ENCODE data around the gene TRABD2B. TPM values are rescaled to one million over a fixed set of nuclear protein-coding genes. Genes with fewer than 3 reads are reported as not detected.

Gene TRABD2B
- total RNA-seq, 3 donors from 2014 or later, result 1.4 to 3.7 (median 2.3) TPM

DNA sequence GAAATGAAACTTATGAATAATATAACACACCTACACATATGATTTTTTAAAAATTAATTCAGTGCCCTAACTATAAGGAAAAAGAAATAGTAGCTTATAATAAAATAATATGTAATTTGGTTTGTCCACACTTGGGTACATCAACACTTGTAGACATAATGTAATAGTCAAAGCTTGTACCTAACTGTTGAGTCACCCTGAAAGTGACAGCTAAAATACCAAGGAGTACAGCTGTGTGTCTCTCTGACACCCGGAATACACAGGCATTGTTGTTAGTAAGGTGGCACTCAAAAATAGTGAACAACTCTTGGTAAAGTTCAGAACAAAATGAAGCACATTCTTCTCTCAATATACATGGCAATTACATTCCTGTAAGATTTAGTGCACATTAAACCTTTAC, 243.4 kb downstream of the TRABD2B start:
- peaks cover 0 to 11% of the 10 kb centered on the region in 2 donors for H3K4me1 ChIP-seq

DNA sequence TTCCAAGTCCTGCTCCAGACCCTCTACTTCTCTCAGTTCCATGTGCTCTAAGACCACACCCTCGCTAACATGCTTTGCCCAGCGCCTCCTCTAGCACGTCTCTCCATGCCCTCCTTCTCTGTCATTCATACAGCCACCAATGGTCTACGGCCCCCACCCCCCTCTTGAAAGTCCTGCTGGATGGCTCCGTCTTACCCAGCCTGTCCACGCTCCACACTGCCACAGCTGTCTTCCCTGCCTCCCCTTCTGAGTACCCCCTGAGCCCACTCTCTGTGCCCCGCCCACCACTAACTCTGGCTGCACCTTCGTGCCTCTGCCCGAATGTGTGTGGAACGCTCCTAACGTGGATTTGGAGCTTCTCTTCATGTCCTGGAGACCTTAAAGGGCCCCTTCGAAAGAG, 244.6 kb downstream of the TRABD2B start:
- intact Hi-C loops (cut with DNase I; ENCODE audit: low total_unique reads), result no loop called here
- no peaks in the 10 kb centered on the region for H3K9me3 ChIP-seq
- TF ChIP-seq POLR2AphosphoS5 (IDR thresholded peaks at IDR 0.05), result no peak
- no peaks in the 10 kb centered on the region for H3K36me3 ChIP-seq
- DNase-seq (ENCODE audit: low spot score in 2 of 2), result no peak
- no peak overlapping the region for H3K4me3 ChIP-seq
- no peaks in the 10 kb centered on the region for H3K27me3 ChIP-seq
- H3K27ac ChIP-seq, result peak overlapping the region; percentile 65 to 82
- H3K4me1 ChIP-seq, result peaks cover 0 to 11% of the 10 kb centered on the region in 2 donors

More for the DNA sequence above, 243.4 kb downstream of the TRABD2B start:
- no peaks in the 10 kb centered on the region for H3K9me3 ChIP-seq
- no peaks in the 10 kb centered on the region for H3K27me3 ChIP-seq
- intact Hi-C loops (cut with DNase I; ENCODE audit: low total_unique reads), result no loop called here
- DNase-seq (ENCODE audit: low spot score in 2 of 2), result no peak
- no peak overlapping the region for H3K4me3 ChIP-seq
- no peak overlapping the region for H3K27ac ChIP-seq
- H3K36me3 ChIP-seq, result no peaks in the 10 kb centered on the region
- no peak for TF ChIP-seq POLR2A (IDR thresholded peaks at IDR 0.05)
- TF ChIP-seq, protein P1, sequence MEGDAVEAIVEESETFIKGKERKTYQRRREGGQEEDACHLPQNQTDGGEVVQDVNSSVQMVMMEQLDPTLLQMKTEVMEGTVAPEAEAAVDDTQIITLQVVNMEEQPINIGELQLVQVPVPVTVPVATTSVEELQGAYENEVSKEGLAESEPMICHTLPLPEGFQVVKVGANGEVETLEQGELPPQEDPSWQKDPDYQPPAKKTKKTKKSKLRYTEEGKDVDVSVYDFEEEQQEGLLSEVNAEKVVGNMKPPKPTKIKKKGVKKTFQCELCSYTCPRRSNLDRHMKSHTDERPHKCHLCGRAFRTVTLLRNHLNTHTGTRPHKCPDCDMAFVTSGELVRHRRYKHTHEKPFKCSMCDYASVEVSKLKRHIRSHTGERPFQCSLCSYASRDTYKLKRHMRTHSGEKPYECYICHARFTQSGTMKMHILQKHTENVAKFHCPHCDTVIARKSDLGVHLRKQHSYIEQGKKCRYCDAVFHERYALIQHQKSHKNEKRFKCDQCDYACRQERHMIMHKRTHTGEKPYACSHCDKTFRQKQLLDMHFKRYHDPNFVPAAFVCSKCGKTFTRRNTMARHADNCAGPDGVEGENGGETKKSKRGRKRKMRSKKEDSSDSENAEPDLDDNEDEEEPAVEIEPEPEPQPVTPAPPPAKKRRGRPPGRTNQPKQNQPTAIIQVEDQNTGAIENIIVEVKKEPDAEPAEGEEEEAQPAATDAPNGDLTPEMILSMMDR (IDR thresholded peaks at IDR 0.05), result no peak
- no peak for TF ChIP-seq POLR2AphosphoS5 (IDR thresholded peaks at IDR 0.05)

DNA sequence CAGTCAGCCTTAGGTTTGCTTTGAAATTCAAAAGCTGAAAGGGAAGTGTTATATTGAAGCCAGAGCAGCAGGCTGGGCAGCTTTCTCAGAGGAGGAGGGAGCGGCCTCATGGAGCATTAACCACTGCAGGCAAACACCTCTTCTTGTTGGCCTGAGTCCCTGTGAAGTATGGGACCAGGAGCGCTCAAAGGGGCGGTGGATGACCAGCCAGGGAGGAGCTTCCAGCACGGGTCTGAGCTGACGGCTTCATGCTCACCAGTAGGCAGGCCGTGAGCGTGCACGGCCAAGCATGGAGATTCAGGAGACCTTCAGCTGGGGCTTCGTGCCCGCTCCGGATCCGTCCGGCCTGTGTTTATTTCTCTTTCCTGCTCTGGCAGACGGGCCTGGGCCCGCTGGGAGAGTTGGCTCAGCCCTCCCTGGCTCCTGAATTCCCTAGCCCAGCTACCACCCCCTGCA, 245.2 kb downstream of the TRABD2B start:
- Histone ChIP-seq H3K4me3 (peak overlapping the region in 1 of 3 donors; percentile 25), H3K27ac (peak overlapping the region; percentile 65 to 82)

DNA sequence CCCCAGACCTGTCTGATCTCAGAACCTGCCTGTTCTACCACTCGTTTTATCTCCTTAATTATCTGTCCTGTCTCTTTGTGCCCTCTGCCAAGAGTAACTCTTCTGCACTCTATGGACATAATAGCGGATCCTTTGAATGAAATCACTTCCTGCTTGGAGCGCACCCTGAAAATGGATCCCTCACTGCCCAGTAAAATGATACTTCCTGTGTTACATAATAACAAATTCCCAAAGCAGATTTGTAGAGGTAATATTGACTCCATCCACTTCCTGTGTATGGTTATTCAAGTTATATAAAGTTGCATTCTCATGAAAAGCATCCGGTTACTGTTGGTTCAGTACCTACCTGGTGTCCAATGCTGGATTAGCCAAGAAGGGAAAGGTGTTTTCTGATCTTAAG, 246.0 kb downstream of the TRABD2B start:
- intact Hi-C loops (cut with DNase I; ENCODE audit: low total_unique reads), result no loop called here
- no peaks in the 10 kb centered on the region for H3K9me3 ChIP-seq
- H3K27ac ChIP-seq, result peak overlapping the region in 1 of 2 donors; percentile 65
- H3K4me1 ChIP-seq, result peaks cover 0 to 11% of the 10 kb centered on the region in 2 donors
- no peak overlapping the region for H3K4me3 ChIP-seq
- TF ChIP-seq, protein P1 (IDR thresholded peaks at IDR 0.05), result no peak
- no peak for TF ChIP-seq POLR2AphosphoS5 (IDR thresholded peaks at IDR 0.05)
- no peak for TF ChIP-seq POLR2A (IDR thresholded peaks at IDR 0.05)
- DNase-seq (ENCODE audit: low spot score in 2 of 2), result no peak
- no peaks in the 10 kb centered on the region for H3K27me3 ChIP-seq
- no peaks in the 10 kb centered on the region for H3K36me3 ChIP-seq

More for the DNA sequence above, 245.2 kb downstream of the TRABD2B start:
- Histone ChIP-seq H3K9me3 (no peaks in the 10 kb centered on the region), H3K36me3 (no peaks in the 10 kb centered on the region), H3K4me1 (peaks cover 0 to 11% of the 10 kb centered on the region in 2 donors), H3K27me3 (no peaks in the 10 kb centered on the region)
- intact Hi-C loops (cut with DNase I; ENCODE audit: low total_unique reads), result no loop called here
- TF ChIP-seq, protein P1 (IDR thresholded peaks at IDR 0.05), result no peak
- TF ChIP-seq POLR2A (IDR thresholded peaks at IDR 0.05) (no peak), POLR2AphosphoS5 (IDR thresholded peaks at IDR 0.05) (no peak)
- peak in 1 of 2 donors; percentile 61 for DNase-seq (ENCODE audit: low spot score in 2 of 2)

DNA sequence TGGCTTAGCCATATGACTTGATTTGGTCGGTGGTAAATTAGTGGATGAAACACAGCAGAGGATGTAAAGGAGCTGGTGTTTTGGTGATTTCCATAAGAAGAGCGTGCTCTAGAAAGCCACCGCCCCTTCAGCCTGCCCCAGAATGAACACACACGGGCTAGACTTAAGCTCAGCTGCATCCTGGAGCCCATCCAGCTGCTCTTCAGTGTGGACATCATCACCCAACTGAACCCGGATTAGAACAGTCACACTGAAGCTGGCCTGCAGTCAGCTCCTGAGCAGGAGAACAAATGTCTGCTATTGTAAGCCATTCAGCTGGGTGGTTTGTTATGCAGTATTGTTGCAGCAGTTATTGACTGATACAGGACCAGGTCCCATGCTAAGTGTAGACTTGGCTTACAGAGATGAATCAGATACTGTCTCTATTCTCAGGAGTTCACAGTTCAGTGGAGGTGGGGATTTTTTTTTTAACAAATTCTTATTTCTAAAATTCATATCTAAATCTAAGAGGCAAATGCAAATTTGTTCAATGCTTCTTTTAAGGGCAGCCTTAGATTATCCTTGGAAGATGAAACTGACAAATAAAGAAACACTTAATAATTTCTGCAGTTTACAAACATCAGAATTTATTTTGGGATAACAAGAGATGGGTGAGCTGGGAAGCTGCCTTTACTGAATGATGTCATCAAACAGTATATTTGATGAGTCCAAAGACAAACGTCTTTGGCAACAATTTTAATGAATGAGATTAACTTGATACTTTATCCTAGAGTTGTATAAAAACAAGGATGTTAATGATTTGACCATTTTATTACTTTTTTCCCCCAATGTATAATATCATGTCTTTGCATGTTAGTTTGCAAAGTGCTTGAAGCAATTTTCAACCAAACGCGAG, 251.2 kb downstream of the TRABD2B start:
- H3K36me3 ChIP-seq, result no peaks in the 10 kb centered on the region
- H3K27me3 ChIP-seq, result no peaks in the 10 kb centered on the region
- no peaks in the 10 kb centered on the region for H3K4me1 ChIP-seq
- no peak for DNase-seq (ENCODE audit: low spot score in 2 of 2)
- H3K27ac ChIP-seq, result no peak overlapping the region
- TF ChIP-seq POLR2AphosphoS5 (IDR thresholded peaks at IDR 0.05) (no peak), POLR2A (IDR thresholded peaks at IDR 0.05) (no peak)
- TF ChIP-seq, protein P1 (IDR thresholded peaks at IDR 0.05), result no peak
- H3K4me3 ChIP-seq, result no peak overlapping the region
- no peaks in the 10 kb centered on the region for H3K9me3 ChIP-seq
- intact Hi-C loops (cut with DNase I; ENCODE audit: low total_unique reads), result no loop called here

All from breast epithelium (tissue), 4 donors.